ENCODE measurements around the gene FAM222A. TPM values are rescaled to one million over a fixed set of nuclear protein-coding genes. Genes with fewer than 3 reads are reported as not detected.

The FAM222A gene
- total and polyA plus RNA-seq, 2 of the 4 experiments (the other 2 are of a cell fraction), result under 0.01 to 0.32 TPM

GRCh38 chr12:109708939-109709338 lies 4.7 kb upstream of the FAM222A start:
- no peak overlapping the region for H4K8ac ChIP-seq (ENCODE audit: low read depth in 2 of 2, low read length in 2 of 2)
- no peak overlapping the region for H2BK15ac ChIP-seq (ENCODE audit: low read depth, low read length)
- 58% methylated on average over 2 of the region's 5 CpGs; no CpG with 5 or more reads in 1 of the 2 experiments for WGBS, 2 experiments (ENCODE audit: extremely low coverage in 2 of 2, insufficient read length in 1 of 2)
- H2AFZ ChIP-seq (replicated peaks; ENCODE audit: low read length, poor library complexity), result no peak overlapping the region
- H3K9me3 ChIP-seq (ENCODE audit: control insufficient read depth, insufficient read depth, low read length), result no peaks in the 10 kb centered on the region
- no peak overlapping the region for H4K91ac ChIP-seq (ENCODE audit: insufficient read depth, low read depth, low read length)
- DNase-seq (no peak), ATAC-seq (ENCODE audit: low read depth) (no peak)
- CTCF ChIA-PET, result no interaction called here
- H3K4me2 ChIP-seq (ENCODE audit: low read depth, low read length), result no peak overlapping the region
- no peak overlapping the region for H2AK5ac ChIP-seq (ENCODE audit: low read depth, low read length)
- in situ Hi-C loops (cut with MboI; ENCODE audit: low sequenced_read_pairs), result no loop called here
- no peaks in the 10 kb centered on the region for H4K20me1 ChIP-seq (ENCODE audit: insufficient read depth, low read length)
- no peak for TF ChIP-seq CHD1 (IDR thresholded peaks at IDR 0.05; ENCODE audit: low read depth, low read length)
- no peak for TF ChIP-seq SMC3 (IDR thresholded peaks at IDR 0.05; ENCODE audit: low read depth, low read length)
- no peak for TF ChIP-seq NFE2L2 (IDR thresholded peaks at IDR 0.05; ENCODE audit: low read depth, low read length)
- TF ChIP-seq, protein P1, sequence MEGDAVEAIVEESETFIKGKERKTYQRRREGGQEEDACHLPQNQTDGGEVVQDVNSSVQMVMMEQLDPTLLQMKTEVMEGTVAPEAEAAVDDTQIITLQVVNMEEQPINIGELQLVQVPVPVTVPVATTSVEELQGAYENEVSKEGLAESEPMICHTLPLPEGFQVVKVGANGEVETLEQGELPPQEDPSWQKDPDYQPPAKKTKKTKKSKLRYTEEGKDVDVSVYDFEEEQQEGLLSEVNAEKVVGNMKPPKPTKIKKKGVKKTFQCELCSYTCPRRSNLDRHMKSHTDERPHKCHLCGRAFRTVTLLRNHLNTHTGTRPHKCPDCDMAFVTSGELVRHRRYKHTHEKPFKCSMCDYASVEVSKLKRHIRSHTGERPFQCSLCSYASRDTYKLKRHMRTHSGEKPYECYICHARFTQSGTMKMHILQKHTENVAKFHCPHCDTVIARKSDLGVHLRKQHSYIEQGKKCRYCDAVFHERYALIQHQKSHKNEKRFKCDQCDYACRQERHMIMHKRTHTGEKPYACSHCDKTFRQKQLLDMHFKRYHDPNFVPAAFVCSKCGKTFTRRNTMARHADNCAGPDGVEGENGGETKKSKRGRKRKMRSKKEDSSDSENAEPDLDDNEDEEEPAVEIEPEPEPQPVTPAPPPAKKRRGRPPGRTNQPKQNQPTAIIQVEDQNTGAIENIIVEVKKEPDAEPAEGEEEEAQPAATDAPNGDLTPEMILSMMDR (conservative IDR thresholded peaks at IDR 0.05; ENCODE audit: low read depth, low read length), result no peak
- no peak for TF ChIP-seq RCOR1 (IDR thresholded peaks at IDR 0.05; ENCODE audit: insufficient replicate concordance, low read length)
- no peak for TF ChIP-seq MAFK (IDR thresholded peaks at IDR 0.05; ENCODE audit: low read depth, low read length)
- no peak for TF ChIP-seq RFX5 (IDR thresholded peaks at IDR 0.05; ENCODE audit: low read depth, low read length)
- TF ChIP-seq, protein P2, sequence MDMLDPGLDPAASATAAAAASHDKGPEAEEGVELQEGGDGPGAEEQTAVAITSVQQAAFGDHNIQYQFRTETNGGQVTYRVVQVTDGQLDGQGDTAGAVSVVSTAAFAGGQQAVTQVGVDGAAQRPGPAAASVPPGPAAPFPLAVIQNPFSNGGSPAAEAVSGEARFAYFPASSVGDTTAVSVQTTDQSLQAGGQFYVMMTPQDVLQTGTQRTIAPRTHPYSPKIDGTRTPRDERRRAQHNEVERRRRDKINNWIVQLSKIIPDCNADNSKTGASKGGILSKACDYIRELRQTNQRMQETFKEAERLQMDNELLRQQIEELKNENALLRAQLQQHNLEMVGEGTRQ (IDR thresholded peaks at IDR 0.05; ENCODE audit: low read depth, low read length), result no peak
- TF ChIP-seq RAD21 (IDR thresholded peaks at IDR 0.05; ENCODE audit: low read length), result no peak
- no peak for TF ChIP-seq MAZ (IDR thresholded peaks at IDR 0.05; ENCODE audit: borderline replicate concordance, low read depth, low read length)
- TF ChIP-seq MXI1 (IDR thresholded peaks at IDR 0.05; ENCODE audit: borderline replicate concordance, low read depth, low read length), result no peak
- TF ChIP-seq BHLHE40 (IDR thresholded peaks at IDR 0.05; ENCODE audit: low read depth, low read length), result no peak
- TF ChIP-seq FOS (IDR thresholded peaks at IDR 0.05; ENCODE audit: low read depth, low read length), result no peak
- TF ChIP-seq CEBPB (IDR thresholded peaks at IDR 0.05; ENCODE audit: low read depth, low read length), result no peak
- TF ChIP-seq, protein P3, sequence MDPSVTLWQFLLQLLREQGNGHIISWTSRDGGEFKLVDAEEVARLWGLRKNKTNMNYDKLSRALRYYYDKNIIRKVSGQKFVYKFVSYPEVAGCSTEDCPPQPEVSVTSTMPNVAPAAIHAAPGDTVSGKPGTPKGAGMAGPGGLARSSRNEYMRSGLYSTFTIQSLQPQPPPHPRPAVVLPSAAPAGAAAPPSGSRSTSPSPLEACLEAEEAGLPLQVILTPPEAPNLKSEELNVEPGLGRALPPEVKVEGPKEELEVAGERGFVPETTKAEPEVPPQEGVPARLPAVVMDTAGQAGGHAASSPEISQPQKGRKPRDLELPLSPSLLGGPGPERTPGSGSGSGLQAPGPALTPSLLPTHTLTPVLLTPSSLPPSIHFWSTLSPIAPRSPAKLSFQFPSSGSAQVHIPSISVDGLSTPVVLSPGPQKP (IDR thresholded peaks at IDR 0.05; ENCODE audit: borderline replicate concordance, low read depth, low read length), result no peak
- TF ChIP-seq POLR2A (IDR thresholded peaks at IDR 0.05; ENCODE audit: low read depth, low read length), result no peak
- no peak overlapping the region for H3K4me3 ChIP-seq (ENCODE audit: insufficient read depth, low read depth, low read length)
- intact Hi-C loops (cut with micrococcal nuclease), result no loop called here
- H2BK5ac ChIP-seq (ENCODE audit: low read depth, low read length, poor library complexity, severe bottlenecking), result no peak overlapping the region
- H3K79me1 ChIP-seq (ENCODE audit: low read depth in 1 of 2, low read length in 2 of 2), result no peaks in the 10 kb centered on the region
- H3K23ac ChIP-seq (ENCODE audit: low read depth, low read length), result no peak overlapping the region
- H3K14ac ChIP-seq (replicated peaks; ENCODE audit: low read depth, low read length), result no peak overlapping the region
- H3K9me1 ChIP-seq (ENCODE audit: insufficient read depth, low read length), result no peaks in the 10 kb centered on the region
- POLR2A ChIA-PET (ENCODE audit: unreplicated experiment), result no interaction called here
- BruUV-seq (replicated peaks), result no TSS peak
- H3K4me1 ChIP-seq (ENCODE audit: control insufficient read depth, insufficient read depth, low read length), result no peaks in the 10 kb centered on the region
- H2AK9ac ChIP-seq (replicated peaks; ENCODE audit: low read depth, low read length, poor library complexity), result no peak overlapping the region
- no peak overlapping the region for H3K56ac ChIP-seq (ENCODE audit: extremely low read depth, insufficient read depth, low read length)
- H2BK20ac ChIP-seq (ENCODE audit: low read depth, low read length), result no peak overlapping the region
- no peak overlapping the region for H2BK120ac ChIP-seq (ENCODE audit: low read depth, low read length)
- no peak overlapping the region for H3K4ac ChIP-seq (ENCODE audit: low read depth, low read length)
- no peak overlapping the region for H3K18ac ChIP-seq (ENCODE audit: low read depth, low read length)
- dilution Hi-C loops (cut with HindIII; ENCODE audit: low sequenced_read_pairs, unreplicated experiment), result no loop called here
- no peaks in the 10 kb centered on the region for H3K36me3 ChIP-seq (ENCODE audit: control insufficient read depth, insufficient read depth, low read length)
- no peak overlapping the region for H3K27ac ChIP-seq (ENCODE audit: insufficient read depth, low read length)
- peaks cover 35% of the 10 kb centered on the region for H3K27me3 ChIP-seq (ENCODE audit: control insufficient read depth, insufficient read depth, low read length)
- no peak overlapping the region for H3K9ac ChIP-seq (ENCODE audit: low read depth, low read length)
- no peak overlapping the region for H4K5ac ChIP-seq (ENCODE audit: low read depth, low read length)
